Endothelial cell of umbilical vein (primary cell): ENCODE results near the gene ACLY. TPM values are rescaled to one million over a fixed set of nuclear protein-coding genes. Genes with fewer than 3 reads are reported as not detected.
A peak's percentile ranks its signal among the peaks of the same experiment; 100 is the strongest.

ENCODE experiments used
- BruUV-seq: library from RNA; stranded (reverse); fragments of 400-500 nt; replicated peaks from 2 replicates; lab custom pipeline; 2021; lab: Mats Ljungman, UMichigan
- CTCF ChIA-PET: fragments of 300-600, 350-600 bp; sonication (Branson Sonifier 250); formaldehyde crosslinking; loops from one replicate; lab custom pipeline; 2021; ENCODE audit warnings: antibody characterized with exemption, inconsistent platforms; lab: Charles Lee
- POLR2A ChIA-PET: fragments of 300-600, 350-600 bp; sonication (Branson Sonifier 250); formaldehyde crosslinking; loops from one replicate; lab custom pipeline; 2021; ENCODE audit warnings: antibody characterized with exemption, inconsistent platforms; lab: Charles Lee
- DNase-seq: peaks from one replicate; pipeline ENCODE4 v3.0.0-alpha.2; 2011; ENCODE audit warnings: low read depth, low spot score
- FAIRE-seq: peaks from 2 replicates; lab custom pipeline; 2011; peaks lifted over from hg19 to GRCh38; lab: Jason Lieb, UNC
- H2AFZ ChIP-seq: 2 replicates; pipeline ENCODE4 v1.6.0; 2012; ENCODE audit warnings: low read depth, low read length, control low read depth, inconsistent platforms
- H3K27ac ChIP-seq: 2 replicates; pipeline ENCODE4 v1.5.1; 2011; ENCODE audit warnings: low read depth, mild to moderate bottlenecking, control low read depth, low read length, moderate library complexity; ENCODE audit not compliant: insufficient read depth
- H3K27me3 ChIP-seq, 2 experiments: 2 replicates each; pipeline versions ENCODE4 v1.6.0 to v1.6.1; 2011; ENCODE audit warnings: low read length in 2 of 2, mixed read lengths in 1 of 2; ENCODE audit not compliant: control insufficient read depth in 2 of 2, insufficient read depth in 2 of 2
- H3K36me3 ChIP-seq, 2 experiments: 2 replicates in 1 of 2; 3 replicates in 1 of 2; pipeline ENCODE4 v1.5.1; 2011; ENCODE audit warnings: low read length in 2 of 2, mild to moderate bottlenecking in 1 of 2, moderate library complexity in 1 of 2; ENCODE audit not compliant: control insufficient read depth in 2 of 2, insufficient read depth in 2 of 2; ENCODE audit errors: extremely low read depth in 1 of 2
- H3K4me1 ChIP-seq: 3 replicates; pipeline ENCODE4 v1.5.1; 2011; ENCODE audit warnings: mild to moderate bottlenecking, low read length; ENCODE audit not compliant: control insufficient read depth, insufficient read depth; ENCODE audit errors: extremely low read depth
- H3K4me2 ChIP-seq: 2 replicates; pipeline ENCODE4 v1.6.1; 2011; ENCODE audit warnings: low read length, control low read depth, mixed read lengths; ENCODE audit not compliant: insufficient read depth
- H3K4me3 ChIP-seq, 3 experiments: fragments of 200-600 bp in 1 of 3; sonication (generic), shearing (Covaris generic) in 1 of 3; replicated peaks in 1 of 3; 2 replicates each; pipeline ENCODE4 v1.5.1; 2011 to 2016; ENCODE audit warnings: control low read depth in 3 of 3, low read length in 3 of 3, mild to moderate bottlenecking in 2 of 3, inconsistent platforms in 1 of 3, low read depth in 1 of 3, moderate library complexity in 1 of 3; ENCODE audit not compliant: insufficient read depth in 1 of 3
- H3K79me2 ChIP-seq: 2 replicates; pipeline ENCODE4 v1.6.0; 2012; ENCODE audit warnings: low read length, inconsistent platforms; ENCODE audit not compliant: control insufficient read depth, insufficient read depth
- H3K9ac ChIP-seq: replicated peaks from 2 replicates; pipeline ENCODE3; 2011; ENCODE audit warnings: low read length, control low read depth; ENCODE audit not compliant: insufficient read depth; ENCODE audit errors: extremely low read depth
- H3K9me1 ChIP-seq: replicated peaks from 3 replicates; pipeline ENCODE4 v1.6.0; 2011; ENCODE audit warnings: mild to moderate bottlenecking, low read length; ENCODE audit not compliant: control insufficient read depth, insufficient read depth; ENCODE audit errors: extremely low read depth
- H3K9me3 ChIP-seq: replicated peaks from 2 replicates; pipeline ENCODE4 v1.5.1; 2012; ENCODE audit warnings: low read length, inconsistent platforms; ENCODE audit not compliant: control insufficient read depth, insufficient read depth
- H4K20me1 ChIP-seq: replicated peaks from 2 replicates; pipeline ENCODE3; 2011; ENCODE audit warnings: mild to moderate bottlenecking, low read length; ENCODE audit not compliant: control insufficient read depth, insufficient read depth; ENCODE audit errors: extremely low read depth
- FOS ChIP-seq: IDR thresholded peaks from 2 replicates; pipeline ENCODE4 v1.6.1; 2011; ENCODE audit warnings: mild to moderate bottlenecking, low read length, moderate library complexity, borderline replicate concordance; ENCODE audit not compliant: insufficient read depth
- GATA2 ChIP-seq: IDR thresholded peaks from 2 replicates; pipeline ENCODE4 v1.7.0; 2011; ENCODE audit warnings: low read depth, mild to moderate bottlenecking, moderate library complexity, mixed read lengths, low read length; ENCODE audit not compliant: insufficient read length, insufficient read depth
- JUN ChIP-seq: IDR thresholded peaks from 2 replicates; pipeline ENCODE4 v1.6.1; 2011; ENCODE audit warnings: borderline replicate concordance, low read depth; ENCODE audit not compliant: insufficient read length, insufficient read depth
- POLR2A ChIP-seq: IDR thresholded peaks from 2 replicates; pipeline ENCODE4 v1.6.1; 2012; ENCODE audit warnings: low read depth, mild to moderate bottlenecking, control low read depth, low read length
- dilution Hi-C: fragments of 300-500 bp; cut with MboI; formaldehyde crosslinking; loops from one replicate; pipeline ENCODE4 v1.15.0; 2019; ENCODE audit warnings: low sequenced_read_pairs; ENCODE audit not compliant: extremely low pct_ligation_motif_present
- intact Hi-C: fragments of 100-400 bp; cut with micrococcal nuclease; formaldehyde crosslinking; loops from one replicate; pipeline ENCODE4 v1.10.0; 2022
- polyA plus RNA-seq, 4 experiments: library from polyadenylated mRNA; depleted of rRNA in 3 of 4; stranded (reverse) in 3 of 4; unstranded in 1 of 4; fragments of >200 nt; gene quantifications; 2 replicates each; pipeline versions ENCODE4 v1.2.1 to v1.2.3, GENCODE V29; 2011 to 2012; ENCODE audit warnings: missing spikeins in 1 of 4
- total RNA-seq: library from RNA; stranded (reverse); gene quantifications from 2 replicates; pipeline ENCODE4 v1.2.3, GENCODE V29; 2021
- TF ChIP-seq, protein P1 (sequence below): IDR thresholded peaks from 2 replicates; pipeline ENCODE4 v1.6.1; 2011; ENCODE audit not compliant: insufficient read depth, insufficient read length
- TF ChIP-seq, protein P2 (sequence below), 2 donors: IDR thresholded peaks; 1 replicate in 1 of 2; 2 replicates in 1 of 2; pipeline ENCODE4 v1.5.1; 2011; ENCODE audit warnings: low read length in 2 of 2, mild to moderate bottlenecking in 2 of 2, moderate library complexity in 2 of 2, control low read depth in 1 of 2, inconsistent platforms in 1 of 2, low read depth in 1 of 2; ENCODE audit not compliant: insufficient read depth in 1 of 2; ENCODE audit errors: extremely low read depth in 1 of 2

The ACLY gene
- total and polyA plus RNA-seq, 2 donors (not counting 3 experiments of a cell fraction or from before 2014, with no cell fraction given), result 174 to 324 TPM

DNA sequence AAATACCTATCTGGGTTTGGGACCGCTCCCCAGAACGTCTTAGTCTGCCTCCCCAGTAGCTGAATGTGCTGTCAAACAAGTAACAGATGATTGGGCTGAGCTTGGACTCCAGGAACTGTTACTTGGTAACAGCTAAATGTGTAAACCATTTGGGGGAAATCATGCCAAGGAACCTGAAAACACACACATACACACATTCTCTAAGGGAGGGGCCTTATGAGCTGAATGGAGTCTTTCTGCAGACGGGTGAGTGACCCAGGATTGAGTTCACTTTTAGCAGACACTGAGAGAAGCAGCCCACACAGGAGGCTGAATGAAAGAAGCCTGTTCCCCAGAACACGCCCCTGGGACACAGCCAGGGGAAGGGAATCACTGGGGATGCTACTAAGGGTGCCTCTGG, 1.6 kb downstream of the ACLY start:
- H3K27ac ChIP-seq, result no peak overlapping the region
- intact Hi-C loops (no loop called here), dilution Hi-C loops (no loop called here)
- no peak for TF ChIP-seq GATA2
- TF ChIP-seq JUN, result no peak
- TF ChIP-seq, protein P1, sequence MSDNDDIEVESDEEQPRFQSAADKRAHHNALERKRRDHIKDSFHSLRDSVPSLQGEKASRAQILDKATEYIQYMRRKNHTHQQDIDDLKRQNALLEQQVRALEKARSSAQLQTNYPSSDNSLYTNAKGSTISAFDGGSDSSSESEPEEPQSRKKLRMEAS, result no peak
- no peak for TF ChIP-seq POLR2A
- no peak for TF ChIP-seq FOS
- TF ChIP-seq, protein P2, sequence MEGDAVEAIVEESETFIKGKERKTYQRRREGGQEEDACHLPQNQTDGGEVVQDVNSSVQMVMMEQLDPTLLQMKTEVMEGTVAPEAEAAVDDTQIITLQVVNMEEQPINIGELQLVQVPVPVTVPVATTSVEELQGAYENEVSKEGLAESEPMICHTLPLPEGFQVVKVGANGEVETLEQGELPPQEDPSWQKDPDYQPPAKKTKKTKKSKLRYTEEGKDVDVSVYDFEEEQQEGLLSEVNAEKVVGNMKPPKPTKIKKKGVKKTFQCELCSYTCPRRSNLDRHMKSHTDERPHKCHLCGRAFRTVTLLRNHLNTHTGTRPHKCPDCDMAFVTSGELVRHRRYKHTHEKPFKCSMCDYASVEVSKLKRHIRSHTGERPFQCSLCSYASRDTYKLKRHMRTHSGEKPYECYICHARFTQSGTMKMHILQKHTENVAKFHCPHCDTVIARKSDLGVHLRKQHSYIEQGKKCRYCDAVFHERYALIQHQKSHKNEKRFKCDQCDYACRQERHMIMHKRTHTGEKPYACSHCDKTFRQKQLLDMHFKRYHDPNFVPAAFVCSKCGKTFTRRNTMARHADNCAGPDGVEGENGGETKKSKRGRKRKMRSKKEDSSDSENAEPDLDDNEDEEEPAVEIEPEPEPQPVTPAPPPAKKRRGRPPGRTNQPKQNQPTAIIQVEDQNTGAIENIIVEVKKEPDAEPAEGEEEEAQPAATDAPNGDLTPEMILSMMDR (IDR thresholded peaks at IDR 0.05; ENCODE audit: extremely low read depth in 1 of 2, insufficient read depth in 1 of 2, low read depth in 1 of 2, low read length in 2 of 2), result no peak
- no peaks in the 10 kb centered on the region for H3K27me3 ChIP-seq
- H3K4me2 ChIP-seq, result peak overlapping the region; percentile 86
- ChIA-PET CTCF (interaction anchor here (3.2 to 3.3 kb wide), 2 partner anchors 13 to 41 kb away, joined by 22 to 26 read pairs; partner anchors contain the start of gene ODAD4), POLR2A (interaction anchor here (0.7 to 1.1 kb wide), 2 partner anchors 12 to 82 kb away, joined by 3 to 6 read pairs; no protein-coding TSS in a partner anchor)
- H3K9ac ChIP-seq, result no peak overlapping the region
- peaks cover 20% of the 10 kb centered on the region for H3K4me1 ChIP-seq
- H3K36me3 ChIP-seq, result peaks cover 12 to 13% of the 10 kb centered on the region in 2 experiments
- H3K9me3 ChIP-seq, result no peaks in the 10 kb centered on the region
- H2AFZ ChIP-seq, result no peak overlapping the region
- H3K9me1 ChIP-seq, result no peaks in the 10 kb centered on the region
- FAIRE-seq (peak; percentile 46), DNase-seq (peak; percentile 29)
- H3K4me3 ChIP-seq, result peak overlapping the region in 2 of 3 experiments; percentile 85 to 88
- H4K20me1 ChIP-seq, result no peaks in the 10 kb centered on the region
- no TSS peak for BruUV-seq
- H3K79me2 ChIP-seq, result peaks cover 66% of the 10 kb centered on the region
